ENCODE results near the gene SEC23A. TPM values are rescaled to one million over a fixed set of nuclear protein-coding genes. Genes with fewer than 3 reads are reported as not detected.

The SEC23A gene
- total RNA-seq, 1 donor from 2014 or later: 39.4 TPM

DNA sequence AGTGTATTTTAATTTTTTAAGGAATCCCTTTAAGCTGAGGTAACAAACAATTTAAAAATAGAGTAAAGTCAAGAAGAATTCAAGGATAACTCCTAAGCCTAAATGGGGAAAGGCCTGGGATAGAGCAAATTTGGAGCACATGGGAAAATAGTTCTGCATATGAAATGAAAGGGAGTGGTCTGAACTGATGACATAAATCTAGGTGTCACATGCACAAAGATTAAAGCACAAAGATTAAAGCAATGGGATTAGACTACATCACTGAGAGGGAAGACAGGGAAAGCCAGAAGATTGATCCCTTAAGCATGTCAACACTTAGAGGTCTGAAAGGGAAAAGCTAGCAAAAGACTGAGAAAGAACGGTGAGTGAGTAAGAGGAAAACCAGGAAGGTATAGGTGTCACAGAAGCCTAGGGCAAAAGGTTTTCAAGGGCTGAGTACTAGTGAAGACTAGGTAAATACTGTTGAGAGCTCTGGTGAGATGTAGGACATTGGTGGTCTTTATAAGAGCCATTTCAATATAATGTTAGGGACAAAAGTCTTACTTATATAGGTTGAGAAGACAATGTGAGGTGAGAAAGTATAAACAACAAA, 59.6 kb downstream of the SEC23A start:
- no peak for DNase-seq
- Mint-ChIP-seq H3K4me1 (peaks cover 15% of the 10 kb centered on the region), H3K27ac (no peak overlapping the region), H3K9me3 (no peaks in the 10 kb centered on the region), H3K4me3 (no peak overlapping the region), H3K36me3 (ENCODE audit: low read depth) (peaks cover 74% of the 10 kb centered on the region), H3K27me3 (no peaks in the 10 kb centered on the region)
- intact Hi-C loops (cut with micrococcal nuclease): no loop called here
- ATAC-seq (ENCODE audit: low read depth): no peak
- CTCF ChIA-PET: no interaction called here
- POLR2A ChIA-PET: no interaction called here
- TF ChIP-seq, protein P1, sequence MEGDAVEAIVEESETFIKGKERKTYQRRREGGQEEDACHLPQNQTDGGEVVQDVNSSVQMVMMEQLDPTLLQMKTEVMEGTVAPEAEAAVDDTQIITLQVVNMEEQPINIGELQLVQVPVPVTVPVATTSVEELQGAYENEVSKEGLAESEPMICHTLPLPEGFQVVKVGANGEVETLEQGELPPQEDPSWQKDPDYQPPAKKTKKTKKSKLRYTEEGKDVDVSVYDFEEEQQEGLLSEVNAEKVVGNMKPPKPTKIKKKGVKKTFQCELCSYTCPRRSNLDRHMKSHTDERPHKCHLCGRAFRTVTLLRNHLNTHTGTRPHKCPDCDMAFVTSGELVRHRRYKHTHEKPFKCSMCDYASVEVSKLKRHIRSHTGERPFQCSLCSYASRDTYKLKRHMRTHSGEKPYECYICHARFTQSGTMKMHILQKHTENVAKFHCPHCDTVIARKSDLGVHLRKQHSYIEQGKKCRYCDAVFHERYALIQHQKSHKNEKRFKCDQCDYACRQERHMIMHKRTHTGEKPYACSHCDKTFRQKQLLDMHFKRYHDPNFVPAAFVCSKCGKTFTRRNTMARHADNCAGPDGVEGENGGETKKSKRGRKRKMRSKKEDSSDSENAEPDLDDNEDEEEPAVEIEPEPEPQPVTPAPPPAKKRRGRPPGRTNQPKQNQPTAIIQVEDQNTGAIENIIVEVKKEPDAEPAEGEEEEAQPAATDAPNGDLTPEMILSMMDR (IDR thresholded peaks at IDR 0.05): no peak

DNA sequence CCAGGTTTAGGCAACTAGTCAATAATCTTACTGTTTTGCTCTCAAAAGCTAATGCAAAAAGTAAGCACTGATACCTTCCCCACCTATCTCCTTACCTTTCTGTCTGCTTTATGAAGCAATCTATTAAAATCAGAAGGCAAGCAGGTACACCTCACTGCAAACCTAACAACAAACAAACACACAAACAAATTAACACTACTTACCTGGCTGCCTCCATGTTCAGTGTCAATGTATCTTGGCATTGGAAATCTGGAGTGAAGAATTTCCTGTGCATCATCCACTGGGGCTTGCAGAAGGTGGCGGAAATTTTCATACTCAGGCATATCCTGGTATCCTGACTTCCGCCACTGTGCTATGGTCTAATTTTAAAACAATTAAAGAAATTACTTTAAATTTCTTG, 62.5 kb downstream of the SEC23A start:
- DNase-seq (no peak), ATAC-seq (ENCODE audit: low read depth) (no peak)
- Mint-ChIP-seq H3K27ac (no peak overlapping the region), H3K4me1 (peaks cover 12% of the 10 kb centered on the region), H3K9me3 (no peaks in the 10 kb centered on the region), H3K4me3 (no peak overlapping the region), H3K36me3 (ENCODE audit: low read depth) (peaks cover 52% of the 10 kb centered on the region), H3K27me3 (no peaks in the 10 kb centered on the region)
- ChIA-PET POLR2A (interaction anchor here (0.6 to 0.7 kb wide), 2 partner anchors 63 to 112 kb away, joined by 5 to 6 read pairs; no protein-coding TSS in a partner anchor), CTCF (no interaction called here)
- TF ChIP-seq, protein P1 (IDR thresholded peaks at IDR 0.05): no peak
- intact Hi-C loops (cut with micrococcal nuclease): no loop called here

DNA sequence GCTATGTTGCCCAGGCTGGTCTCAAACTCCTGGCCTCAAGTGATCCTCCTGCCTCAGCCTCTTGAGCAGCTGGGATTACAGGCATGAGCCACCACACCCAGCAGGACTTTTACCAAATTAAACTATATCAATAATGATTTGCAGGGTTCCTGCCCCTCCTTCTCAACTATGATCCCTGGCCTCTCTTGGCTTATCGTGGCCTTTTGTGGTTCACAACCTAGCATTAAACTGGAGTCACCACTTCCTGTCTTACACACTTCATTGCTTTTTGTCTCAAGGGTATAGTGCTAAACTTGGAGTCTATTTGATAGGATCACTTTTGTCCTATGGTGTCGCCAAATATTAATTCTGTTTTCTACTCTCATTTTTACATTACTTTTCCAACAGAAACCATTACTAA, 64.5 kb downstream of the SEC23A start:
- peaks cover 50% of the 10 kb centered on the region for H3K36me3 Mint-ChIP-seq (ENCODE audit: low read depth)
- POLR2A ChIA-PET: no interaction called here
- no peaks in the 10 kb centered on the region for H3K9me3 Mint-ChIP-seq
- peaks cover 12% of the 10 kb centered on the region for H3K4me1 Mint-ChIP-seq
- DNase-seq (no peak), ATAC-seq (ENCODE audit: low read depth) (peak; percentile 57)
- H3K4me3 Mint-ChIP-seq: no peak overlapping the region
- TF ChIP-seq, protein P1 (IDR thresholded peaks at IDR 0.05): no peak
- no peaks in the 10 kb centered on the region for H3K27me3 Mint-ChIP-seq
- CTCF ChIA-PET: interaction anchor here (0.6 to 0.9 kb wide), 2 partner anchors 14 to 48 kb away, joined by 3 read pairs; no protein-coding TSS in a partner anchor
- H3K27ac Mint-ChIP-seq: no peak overlapping the region
- intact Hi-C loops (cut with micrococcal nuclease): no loop called here

DNA sequence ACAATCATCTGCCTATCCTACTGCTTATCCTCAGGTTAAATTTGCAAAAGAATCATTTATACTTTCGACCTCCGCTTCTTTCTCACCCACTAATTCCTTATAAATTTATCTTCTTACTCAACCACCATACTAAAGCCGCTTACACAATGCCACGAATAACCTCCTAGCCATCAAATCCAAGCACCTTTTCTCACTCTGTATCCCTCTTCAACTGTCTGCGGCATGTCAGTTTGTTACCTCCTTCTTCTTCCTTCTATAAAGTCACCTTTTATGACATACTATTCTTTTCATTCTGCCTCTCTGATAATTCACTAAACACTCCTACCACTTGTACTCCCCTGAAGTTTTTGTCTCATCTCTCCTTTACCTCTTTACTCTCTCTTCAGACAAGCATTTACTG, 66.3 kb downstream of the SEC23A start:
- Mint-ChIP-seq H3K27me3 (no peaks in the 10 kb centered on the region), H3K4me3 (no peak overlapping the region), H3K9me3 (no peaks in the 10 kb centered on the region), H3K36me3 (ENCODE audit: low read depth) (peaks cover 49% of the 10 kb centered on the region), H3K27ac (no peak overlapping the region), H3K4me1 (peaks cover 12% of the 10 kb centered on the region)
- DNase-seq (no peak), ATAC-seq (ENCODE audit: low read depth) (no peak)
- POLR2A ChIA-PET: no interaction called here
- intact Hi-C loops (cut with micrococcal nuclease): no loop called here
- TF ChIP-seq, protein P1 (IDR thresholded peaks at IDR 0.05): no peak
- CTCF ChIA-PET: no interaction called here

DNA sequence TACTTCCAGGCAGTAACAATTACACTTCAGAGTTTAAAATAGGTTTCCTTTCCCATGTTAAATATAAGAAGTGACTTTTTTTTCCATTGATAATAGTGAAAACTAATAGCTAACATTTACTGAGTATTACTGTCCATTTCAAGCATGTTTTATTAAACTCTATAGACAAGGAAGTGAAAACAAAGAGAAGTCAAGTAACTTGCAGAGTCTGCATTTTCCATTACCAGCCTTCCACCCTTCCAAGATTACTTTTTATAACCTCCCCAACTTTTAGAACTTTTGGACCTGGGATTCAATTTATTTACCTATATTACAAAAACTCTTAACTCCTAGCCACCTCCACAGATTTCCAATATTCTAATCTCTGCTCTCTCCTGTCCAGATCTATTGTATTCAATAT, 67.7 kb downstream of the SEC23A start:
- peaks cover 12% of the 10 kb centered on the region for H3K4me1 Mint-ChIP-seq
- TF ChIP-seq, protein P1 (IDR thresholded peaks at IDR 0.05): no peak
- no peak overlapping the region for H3K27ac Mint-ChIP-seq
- H3K9me3 Mint-ChIP-seq: no peaks in the 10 kb centered on the region
- no peak overlapping the region for H3K4me3 Mint-ChIP-seq
- DNase-seq: no peak
- intact Hi-C loops (cut with micrococcal nuclease): no loop called here
- H3K27me3 Mint-ChIP-seq: no peaks in the 10 kb centered on the region
- CTCF ChIA-PET: no interaction called here
- peaks cover 55% of the 10 kb centered on the region for H3K36me3 Mint-ChIP-seq (ENCODE audit: low read depth)
- ATAC-seq (ENCODE audit: low read depth): no peak
- POLR2A ChIA-PET: no interaction called here

Data from activated B cell treated with CpG ODN at 0.5 μM for 24 hours (primary cell).